ENCODE measurements around the gene CPEB1. TPM values are rescaled to one million over a fixed set of nuclear protein-coding genes. Genes with fewer than 3 reads are reported as not detected.

CPEB1 gene
- total and polyA plus RNA-seq, 2 donors (not counting 1 experiment from before 2014, with no cell fraction given) = 0.19 to 0.62 TPM

DNA sequence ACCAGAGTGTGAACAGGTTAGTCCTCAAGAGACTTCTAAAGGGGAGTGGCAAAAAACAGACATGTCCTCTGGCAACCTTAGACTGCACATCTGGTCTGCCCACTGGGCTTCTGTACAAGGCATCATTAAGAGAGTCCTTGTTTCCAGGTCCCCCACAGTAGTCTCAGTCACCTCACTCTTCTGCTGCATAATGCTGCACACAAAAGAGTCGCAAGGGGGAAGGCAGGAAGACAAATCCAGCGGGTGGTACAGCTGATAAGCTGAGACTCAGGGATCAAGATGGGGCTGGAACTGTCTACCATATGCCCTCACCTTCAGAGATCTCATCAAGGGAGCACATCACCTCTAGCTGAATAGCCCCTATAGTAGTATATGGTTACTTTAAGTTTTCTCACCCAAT lies 79.5 kb downstream of the CPEB1 start:
- H3K4me1 ChIP-seq (ENCODE audit: control insufficient read depth in 2 of 2, insufficient read depth in 2 of 2, low read length in 2 of 2) = no peaks in the 10 kb centered on the region
- H3K4me2 ChIP-seq (replicated peaks; ENCODE audit: low read depth, low read length, poor library complexity, severe bottlenecking) = no peak overlapping the region
- H3K4me3 ChIP-seq (ENCODE audit: control extremely low read depth in 1 of 5, extremely low read depth in 1 of 5, insufficient read depth in 1 of 5, low read depth in 2 of 5, low read length in 4 of 5) = no peak overlapping the region
- no peak overlapping the region for H2AFZ ChIP-seq (ENCODE audit: insufficient read depth, low read depth, low read length, poor library complexity, severe bottlenecking)
- H3K9ac ChIP-seq (ENCODE audit: low read length) = no peak overlapping the region
- no peaks in the 10 kb centered on the region for H3K36me3 ChIP-seq (replicated peaks in 1 of 2; ENCODE audit: control extremely low read depth in 1 of 2, control insufficient read depth in 1 of 2, extremely low read depth in 1 of 2, insufficient read depth in 2 of 2, low read length in 1 of 2)
- ATAC-seq (ENCODE audit: low read depth) = no peak
- no peak overlapping the region for H3K27ac ChIP-seq (ENCODE audit: low read length in 2 of 2)
- ChIA-PET POLR2A (no interaction called here), CTCF (no interaction called here)
- peaks cover 0 to 13% (median 6%) of the 10 kb centered on the region in 4 experiments for H3K27me3 ChIP-seq (replicated peaks in 1 of 4; ENCODE audit: control extremely low read depth in 1 of 4, control insufficient read depth in 3 of 4, insufficient read depth in 4 of 4, low read length in 3 of 4)
- Mint-ChIP-seq H3K27me3 (peaks cover 40% of the 10 kb centered on the region), H3K9me3 (ENCODE audit: insufficient read depth) (no peaks in the 10 kb centered on the region), H3K4me3 (no peak overlapping the region), H3K27ac (no peak overlapping the region), H3K4me1 (no peaks in the 10 kb centered on the region)
- 100% methylated on average over 1 of the region's 2 CpGs for WGBS (ENCODE audit: insufficient coverage)
- H3K9me3 ChIP-seq (ENCODE audit: control extremely low read depth in 1 of 3, control insufficient read depth in 2 of 3, insufficient read depth in 1 of 3, low read length in 2 of 3) = no peaks in the 10 kb centered on the region
- intact Hi-C loops (cut with micrococcal nuclease) = no loop called here
- TF ChIP-seq EZH2 (IDR thresholded peaks at IDR 0.05; ENCODE audit: borderline replicate concordance, insufficient read depth, low read depth, low read length, poor library complexity, severe bottlenecking) = no peak
- TF ChIP-seq, protein P1, sequence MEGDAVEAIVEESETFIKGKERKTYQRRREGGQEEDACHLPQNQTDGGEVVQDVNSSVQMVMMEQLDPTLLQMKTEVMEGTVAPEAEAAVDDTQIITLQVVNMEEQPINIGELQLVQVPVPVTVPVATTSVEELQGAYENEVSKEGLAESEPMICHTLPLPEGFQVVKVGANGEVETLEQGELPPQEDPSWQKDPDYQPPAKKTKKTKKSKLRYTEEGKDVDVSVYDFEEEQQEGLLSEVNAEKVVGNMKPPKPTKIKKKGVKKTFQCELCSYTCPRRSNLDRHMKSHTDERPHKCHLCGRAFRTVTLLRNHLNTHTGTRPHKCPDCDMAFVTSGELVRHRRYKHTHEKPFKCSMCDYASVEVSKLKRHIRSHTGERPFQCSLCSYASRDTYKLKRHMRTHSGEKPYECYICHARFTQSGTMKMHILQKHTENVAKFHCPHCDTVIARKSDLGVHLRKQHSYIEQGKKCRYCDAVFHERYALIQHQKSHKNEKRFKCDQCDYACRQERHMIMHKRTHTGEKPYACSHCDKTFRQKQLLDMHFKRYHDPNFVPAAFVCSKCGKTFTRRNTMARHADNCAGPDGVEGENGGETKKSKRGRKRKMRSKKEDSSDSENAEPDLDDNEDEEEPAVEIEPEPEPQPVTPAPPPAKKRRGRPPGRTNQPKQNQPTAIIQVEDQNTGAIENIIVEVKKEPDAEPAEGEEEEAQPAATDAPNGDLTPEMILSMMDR (IDR thresholded peaks at IDR 0.05) = no peak
- no peak for DNase-seq
- no peaks in the 10 kb centered on the region for H3K79me2 ChIP-seq (ENCODE audit: control insufficient read depth, insufficient read depth, low read length)
- no peaks in the 10 kb centered on the region for H4K20me1 ChIP-seq (ENCODE audit: control insufficient read depth, insufficient read depth, low read length, poor library complexity, severe bottlenecking)

- ATAC-seq (ENCODE audit: low read depth) = no peak
- no CpG with 5 or more reads among the region's 1 CpG for WGBS (ENCODE audit: insufficient coverage)
- Mint-ChIP-seq H3K27ac (no peak overlapping the region), H3K4me3 (no peak overlapping the region), H3K4me1 (no peaks in the 10 kb centered on the region), H3K9me3 (ENCODE audit: insufficient read depth) (no peaks in the 10 kb centered on the region), H3K27me3 (peaks cover 35% of the 10 kb centered on the region)
- Histone ChIP-seq H2AFZ (ENCODE audit: insufficient read depth, low read depth, low read length, poor library complexity, severe bottlenecking) (no peak overlapping the region), H3K9me3 (ENCODE audit: control extremely low read depth in 1 of 3, control insufficient read depth in 2 of 3, insufficient read depth in 1 of 3, low read length in 2 of 3) (no peaks in the 10 kb centered on the region), H3K27me3 (replicated peaks in 1 of 4; ENCODE audit: control extremely low read depth in 1 of 4, control insufficient read depth in 3 of 4, insufficient read depth in 4 of 4, low read length in 3 of 4) (peaks cover 0 to 13% (median 4%) of the 10 kb centered on the region in 4 experiments), H3K79me2 (ENCODE audit: control insufficient read depth, insufficient read depth, low read length) (no peaks in the 10 kb centered on the region), H3K4me1 (ENCODE audit: control insufficient read depth in 2 of 2, insufficient read depth in 2 of 2, low read length in 2 of 2) (no peaks in the 10 kb centered on the region), H3K9ac (ENCODE audit: low read length) (no peak overlapping the region), H4K20me1 (ENCODE audit: control insufficient read depth, insufficient read depth, low read length, poor library complexity, severe bottlenecking) (no peaks in the 10 kb centered on the region), H3K4me3 (ENCODE audit: control extremely low read depth in 1 of 5, extremely low read depth in 1 of 5, insufficient read depth in 1 of 5, low read depth in 2 of 5, low read length in 4 of 5) (no peak overlapping the region), H3K4me2 (replicated peaks; ENCODE audit: low read depth, low read length, poor library complexity, severe bottlenecking) (no peak overlapping the region), H3K27ac (ENCODE audit: low read length in 2 of 2) (no peak overlapping the region), H3K36me3 (replicated peaks in 1 of 2; ENCODE audit: control extremely low read depth in 1 of 2, control insufficient read depth in 1 of 2, extremely low read depth in 1 of 2, insufficient read depth in 2 of 2, low read length in 1 of 2) (no peaks in the 10 kb centered on the region)
- intact Hi-C loops (cut with micrococcal nuclease) = no loop called here
- POLR2A ChIA-PET = no interaction called here
- DNase-seq = no peak
- CTCF ChIA-PET = no interaction called here
- no peak for TF ChIP-seq EZH2 (IDR thresholded peaks at IDR 0.05; ENCODE audit: borderline replicate concordance, insufficient read depth, low read depth, low read length, poor library complexity, severe bottlenecking)
- TF ChIP-seq, protein P1 (IDR thresholded peaks at IDR 0.05) = no peak
Measured at GRCh38 chr15:82566690-82567089, 80.5 kb downstream of the CPEB1 start.

All from B cell (primary cell).